ENCODE data around the gene SPC24.
"Not testable (repeated sequence)": the region's sequence is repeated elsewhere in the genome, so short reads cannot be mapped to it uniquely, and the experiment has no call there.

The SPC24 gene

GRCh38 chr19:11124157-11124556, 31.4 kb downstream of the SPC24 start:
- DNase-seq (ENCODE audit: low spot score in 2 of 2); H3K9me3 Mint-ChIP-seq; H3K4me3 Mint-ChIP-seq; ATAC-seq (replicated peaks; ENCODE audit: extremely low read depth, poor library complexity, severe bottlenecking); H3K27ac Mint-ChIP-seq (ENCODE audit: low read depth); H3K4me1 Mint-ChIP-seq; H3K27me3 Mint-ChIP-seq: not testable (repeated sequence)
- H3K36me3 Mint-ChIP-seq (ENCODE audit: insufficient read depth), result peaks cover 64% of the 10 kb centered on the region

DNA sequence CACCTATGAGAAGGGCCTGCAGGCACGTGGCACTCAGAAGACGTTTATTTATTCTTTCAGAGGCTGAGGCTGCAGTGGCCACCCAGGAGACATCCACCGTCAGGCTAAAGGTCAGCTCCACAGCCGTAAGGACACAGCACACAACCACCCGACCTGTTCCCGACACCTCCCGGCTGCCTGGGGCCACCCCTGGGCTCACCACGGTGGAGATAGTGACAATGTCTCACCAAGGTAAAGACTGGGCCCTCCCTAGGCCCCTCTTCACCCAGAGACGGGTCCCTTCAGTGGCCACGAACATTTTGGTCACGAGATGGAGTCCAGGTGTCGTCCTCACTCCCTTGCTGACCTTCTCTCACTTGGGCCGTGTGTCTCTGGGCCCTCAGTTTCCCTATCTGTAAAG, 32.5 kb downstream of the SPC24 start:
- peaks cover 72% of the 10 kb centered on the region for H3K36me3 Mint-ChIP-seq (ENCODE audit: insufficient read depth)
- no peak for ATAC-seq (replicated peaks; ENCODE audit: extremely low read depth, poor library complexity, severe bottlenecking)
- H3K27me3 Mint-ChIP-seq, result no peaks in the 10 kb centered on the region
- H3K4me1 Mint-ChIP-seq, result peaks cover 5% of the 10 kb centered on the region
- no peak for DNase-seq (ENCODE audit: low spot score in 2 of 2)
- H3K27ac Mint-ChIP-seq (ENCODE audit: low read depth), result no peak overlapping the region
- H3K9me3 Mint-ChIP-seq, result no peaks in the 10 kb centered on the region
- H3K4me3 Mint-ChIP-seq, result no peak overlapping the region

GRCh38 chr19:11121963-11122362, 33.6 kb downstream of the SPC24 start:
- H3K36me3 Mint-ChIP-seq (ENCODE audit: insufficient read depth), result peaks cover 76% of the 10 kb centered on the region
- not testable (repeated sequence) for H3K9me3 Mint-ChIP-seq; H3K4me1 Mint-ChIP-seq; H3K27me3 Mint-ChIP-seq; H3K27ac Mint-ChIP-seq (ENCODE audit: low read depth); ATAC-seq (replicated peaks; ENCODE audit: extremely low read depth, poor library complexity, severe bottlenecking); H3K4me3 Mint-ChIP-seq; DNase-seq (ENCODE audit: low spot score in 2 of 2)

GRCh38 chr19:11116507-11116906, 39.1 kb downstream of the SPC24 start:
- H3K9me3 Mint-ChIP-seq, result no peaks in the 10 kb centered on the region
- H3K36me3 Mint-ChIP-seq (ENCODE audit: insufficient read depth), result peaks cover 85% of the 10 kb centered on the region
- ATAC-seq (replicated peaks; ENCODE audit: extremely low read depth, poor library complexity, severe bottlenecking) (no peak), DNase-seq (ENCODE audit: low spot score in 2 of 2) (no peak)
- H3K27ac Mint-ChIP-seq (ENCODE audit: low read depth), result peak overlapping the region; percentile 44
- no peaks in the 10 kb centered on the region for H3K4me1 Mint-ChIP-seq
- H3K27me3 Mint-ChIP-seq, result no peaks in the 10 kb centered on the region
- H3K4me3 Mint-ChIP-seq, result no peak overlapping the region

- DNase-seq (ENCODE audit: low spot score in 2 of 2) (no peak), ATAC-seq (replicated peaks; ENCODE audit: extremely low read depth, poor library complexity, severe bottlenecking) (no peak)
- Mint-ChIP-seq H3K27me3 (no peaks in the 10 kb centered on the region), H3K27ac (ENCODE audit: low read depth) (peak overlapping the region; percentile 44), H3K36me3 (ENCODE audit: insufficient read depth) (peaks cover 84% of the 10 kb centered on the region), H3K4me1 (no peaks in the 10 kb centered on the region), H3K9me3 (no peaks in the 10 kb centered on the region), H3K4me3 (no peak overlapping the region)
These were observed 39.6 kb downstream of the SPC24 start for GRCh38 chr19:11115895-11116446.

- Mint-ChIP-seq H3K9me3 (no peaks in the 10 kb centered on the region), H3K27ac (ENCODE audit: low read depth) (no peak overlapping the region), H3K4me3 (no peak overlapping the region), H3K36me3 (ENCODE audit: insufficient read depth) (peaks cover 85% of the 10 kb centered on the region), H3K4me1 (no peaks in the 10 kb centered on the region), H3K27me3 (no peaks in the 10 kb centered on the region)
- no peak for DNase-seq (ENCODE audit: low spot score in 2 of 2)
- ATAC-seq (replicated peaks; ENCODE audit: extremely low read depth, poor library complexity, severe bottlenecking), result no peak
These were observed 40.5 kb downstream of the SPC24 start for GRCh38 chr19:11115042-11115441.

DNA sequence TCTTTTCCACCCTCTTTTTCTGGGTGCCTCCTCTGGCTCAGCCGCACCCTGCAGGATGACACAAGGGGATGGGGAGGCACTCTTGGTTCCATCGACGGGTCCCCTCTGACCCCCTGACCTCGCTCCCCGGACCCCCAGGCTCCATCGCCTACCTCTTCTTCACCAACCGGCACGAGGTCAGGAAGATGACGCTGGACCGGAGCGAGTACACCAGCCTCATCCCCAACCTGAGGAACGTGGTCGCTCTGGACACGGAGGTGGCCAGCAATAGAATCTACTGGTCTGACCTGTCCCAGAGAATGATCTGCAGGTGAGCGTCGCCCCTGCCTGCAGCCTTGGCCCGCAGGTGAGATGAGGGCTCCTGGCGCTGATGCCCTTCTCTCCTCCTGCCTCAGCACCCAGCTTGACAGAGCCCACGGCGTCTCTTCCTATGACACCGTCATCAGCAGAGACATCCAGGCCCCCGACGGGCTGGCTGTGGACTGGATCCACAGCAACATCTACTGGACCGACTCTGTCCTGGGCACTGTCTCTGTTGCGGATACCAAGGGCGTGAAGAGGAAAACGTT, 42.4 kb downstream of the SPC24 start:
- ATAC-seq (replicated peaks; ENCODE audit: extremely low read depth, poor library complexity, severe bottlenecking) (no peak), DNase-seq (ENCODE audit: low spot score in 2 of 2) (no peak)
- no peak overlapping the region for H3K4me3 Mint-ChIP-seq
- H3K4me1 Mint-ChIP-seq, result no peaks in the 10 kb centered on the region
- H3K27me3 Mint-ChIP-seq, result no peaks in the 10 kb centered on the region
- H3K27ac Mint-ChIP-seq (ENCODE audit: low read depth), result no peak overlapping the region
- H3K9me3 Mint-ChIP-seq, result no peaks in the 10 kb centered on the region
- H3K36me3 Mint-ChIP-seq (ENCODE audit: insufficient read depth), result peaks cover 83% of the 10 kb centered on the region

DNA sequence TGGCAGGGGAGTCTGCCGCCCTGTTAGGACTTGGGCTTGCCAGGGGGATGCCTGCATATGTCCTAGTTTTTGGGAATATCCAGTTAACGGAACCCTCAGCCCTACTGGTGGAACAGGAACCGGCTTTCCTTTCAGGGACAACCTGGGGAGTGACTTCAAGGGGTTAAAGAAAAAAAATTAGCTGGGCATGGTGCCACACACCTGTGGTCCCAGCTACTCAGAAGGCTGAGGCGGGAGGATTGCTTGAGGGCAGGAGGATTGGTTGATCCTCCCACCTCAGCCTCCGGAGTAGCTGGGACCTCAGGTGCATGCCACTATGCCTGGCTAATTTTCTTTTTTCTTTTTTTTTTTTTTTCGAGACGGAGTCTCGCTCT, 43.8 kb downstream of the SPC24 start:
- Mint-ChIP-seq H3K4me3 (no peak overlapping the region), H3K27me3 (no peaks in the 10 kb centered on the region), H3K27ac (ENCODE audit: low read depth) (no peak overlapping the region), H3K9me3 (no peaks in the 10 kb centered on the region), H3K4me1 (no peaks in the 10 kb centered on the region), H3K36me3 (ENCODE audit: insufficient read depth) (peaks cover 81% of the 10 kb centered on the region)
- no peak for DNase-seq (ENCODE audit: low spot score in 2 of 2)
- ATAC-seq (replicated peaks; ENCODE audit: extremely low read depth, poor library complexity, severe bottlenecking), result no peak

DNA sequence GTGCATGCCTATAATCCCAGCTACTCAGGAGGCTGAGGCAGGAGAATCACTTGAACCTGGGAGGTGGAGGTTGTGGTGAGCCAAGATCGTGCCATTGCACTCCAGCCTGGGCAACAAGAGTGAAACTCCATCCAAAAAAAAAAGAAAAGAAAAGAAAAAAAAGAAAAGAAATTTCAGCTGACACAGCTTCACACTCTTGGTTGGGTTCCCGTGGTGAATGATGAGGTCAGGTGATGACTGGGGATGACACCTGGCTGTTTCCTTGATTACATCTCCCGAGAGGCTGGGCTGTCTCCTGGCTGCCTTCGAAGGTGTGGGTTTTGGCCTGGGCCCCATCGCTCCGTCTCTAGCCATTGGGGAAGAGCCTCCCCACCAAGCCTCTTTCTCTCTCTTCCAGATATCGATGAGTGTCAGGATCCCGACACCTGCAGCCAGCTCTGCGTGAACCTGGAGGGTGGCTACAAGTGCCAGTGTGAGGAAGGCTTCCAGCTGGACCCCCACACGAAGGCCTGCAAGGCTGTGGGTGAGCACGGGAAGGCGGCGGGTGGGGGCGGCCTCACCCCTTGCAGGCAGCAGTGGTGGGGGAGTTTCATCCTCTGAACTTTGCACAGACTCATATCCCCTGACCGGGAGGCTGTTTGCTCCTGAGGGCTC, 44.3 kb downstream of the SPC24 start:
- DNase-seq (ENCODE audit: low spot score in 2 of 2) (no peak), ATAC-seq (replicated peaks; ENCODE audit: extremely low read depth, poor library complexity, severe bottlenecking) (no peak)
- Mint-ChIP-seq H3K27ac (ENCODE audit: low read depth) (no peak overlapping the region), H3K4me1 (no peaks in the 10 kb centered on the region), H3K9me3 (no peaks in the 10 kb centered on the region), H3K27me3 (no peaks in the 10 kb centered on the region), H3K4me3 (no peak overlapping the region), H3K36me3 (ENCODE audit: insufficient read depth) (peaks cover 80% of the 10 kb centered on the region)

DNA sequence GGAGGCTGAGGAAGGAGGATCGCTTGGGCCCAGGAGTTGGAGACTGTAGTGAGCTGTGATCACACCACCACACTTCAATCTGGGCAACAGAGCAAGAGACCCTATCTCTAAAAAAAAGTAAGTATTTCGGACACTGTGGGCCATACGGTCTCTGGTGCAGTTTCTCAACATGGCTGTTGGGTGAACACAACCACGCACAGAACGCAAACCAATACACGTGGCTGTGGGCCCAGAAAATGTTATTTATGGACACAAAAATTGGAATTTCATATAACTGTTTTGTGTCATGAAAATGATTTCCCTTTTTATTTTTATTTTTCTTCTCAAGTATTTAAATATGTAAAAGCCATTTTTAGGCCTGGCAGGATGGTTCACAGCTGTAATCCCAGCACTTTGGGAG, 46.8 kb downstream of the SPC24 start:
- Mint-ChIP-seq H3K4me1 (no peaks in the 10 kb centered on the region), H3K27me3 (no peaks in the 10 kb centered on the region), H3K36me3 (ENCODE audit: insufficient read depth) (peaks cover 82% of the 10 kb centered on the region), H3K9me3 (no peaks in the 10 kb centered on the region), H3K27ac (ENCODE audit: low read depth) (no peak overlapping the region), H3K4me3 (no peak overlapping the region)
- no peak for ATAC-seq (replicated peaks; ENCODE audit: extremely low read depth, poor library complexity, severe bottlenecking)
- no peak for DNase-seq (ENCODE audit: low spot score in 2 of 2)

DNA sequence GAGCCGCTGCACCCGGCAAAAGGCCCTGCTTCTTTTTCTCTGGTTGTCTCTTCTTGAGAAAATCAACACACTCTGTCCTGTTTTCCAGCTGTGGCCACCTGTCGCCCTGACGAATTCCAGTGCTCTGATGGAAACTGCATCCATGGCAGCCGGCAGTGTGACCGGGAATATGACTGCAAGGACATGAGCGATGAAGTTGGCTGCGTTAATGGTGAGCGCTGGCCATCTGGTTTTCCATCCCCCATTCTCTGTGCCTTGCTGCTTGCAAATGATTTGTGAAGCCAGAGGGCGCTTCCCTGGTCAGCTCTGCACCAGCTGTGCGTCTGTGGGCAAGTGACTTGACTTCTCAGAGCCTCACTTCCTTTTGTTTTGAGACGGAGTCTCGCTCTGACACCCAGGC, 49.1 kb downstream of the SPC24 start:
- Mint-ChIP-seq H3K9me3 (no peaks in the 10 kb centered on the region), H3K27me3 (no peaks in the 10 kb centered on the region), H3K4me3 (no peak overlapping the region), H3K4me1 (no peaks in the 10 kb centered on the region), H3K36me3 (ENCODE audit: insufficient read depth) (peaks cover 81% of the 10 kb centered on the region), H3K27ac (ENCODE audit: low read depth) (no peak overlapping the region)
- no peak for ATAC-seq (replicated peaks; ENCODE audit: extremely low read depth, poor library complexity, severe bottlenecking)
- no peak for DNase-seq (ENCODE audit: low spot score in 2 of 2)

DNA sequence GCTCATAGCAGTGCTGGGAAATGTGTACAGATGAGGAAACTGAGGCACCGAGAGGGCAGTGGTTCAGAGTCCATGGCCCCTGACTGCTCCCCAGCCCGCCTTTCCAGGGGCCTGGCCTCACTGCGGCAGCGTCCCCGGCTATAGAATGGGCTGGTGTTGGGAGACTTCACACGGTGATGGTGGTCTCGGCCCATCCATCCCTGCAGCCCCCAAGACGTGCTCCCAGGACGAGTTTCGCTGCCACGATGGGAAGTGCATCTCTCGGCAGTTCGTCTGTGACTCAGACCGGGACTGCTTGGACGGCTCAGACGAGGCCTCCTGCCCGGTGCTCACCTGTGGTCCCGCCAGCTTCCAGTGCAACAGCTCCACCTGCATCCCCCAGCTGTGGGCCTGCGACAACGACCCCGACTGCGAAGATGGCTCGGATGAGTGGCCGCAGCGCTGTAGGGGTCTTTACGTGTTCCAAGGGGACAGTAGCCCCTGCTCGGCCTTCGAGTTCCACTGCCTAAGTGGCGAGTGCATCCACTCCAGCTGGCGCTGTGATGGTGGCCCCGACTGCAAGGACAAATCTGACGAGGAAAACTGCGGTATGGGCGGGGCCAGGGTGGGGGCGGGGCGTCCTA, 50.5 kb downstream of the SPC24 start:
- Mint-ChIP-seq H3K27me3 (no peaks in the 10 kb centered on the region), H3K9me3 (no peaks in the 10 kb centered on the region)

DNA sequence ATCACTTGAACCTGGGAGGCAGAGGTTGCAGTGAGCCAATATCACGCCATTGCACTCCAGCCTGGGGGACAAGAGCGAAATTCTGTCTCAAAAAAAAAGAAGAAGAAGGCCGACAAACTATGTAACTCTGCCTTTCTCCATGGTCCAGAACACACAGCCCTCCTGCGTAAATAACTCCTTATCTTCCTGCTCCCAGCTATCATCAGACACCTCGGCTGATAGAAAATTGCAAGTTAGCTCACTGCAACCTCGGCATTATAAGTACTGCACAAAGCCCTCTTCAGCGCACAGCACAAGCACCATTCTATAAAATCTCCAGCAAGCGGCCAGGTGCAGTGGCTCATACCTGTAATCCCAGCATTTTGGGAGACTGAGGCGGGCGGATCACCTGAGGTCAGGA, 51.9 kb downstream of the SPC24 start:
- not testable (repeated sequence) for H3K4me3 Mint-ChIP-seq; DNase-seq (ENCODE audit: low spot score in 2 of 2); H3K9me3 Mint-ChIP-seq; H3K27me3 Mint-ChIP-seq; ATAC-seq (replicated peaks; ENCODE audit: extremely low read depth, poor library complexity, severe bottlenecking); H3K27ac Mint-ChIP-seq (ENCODE audit: low read depth); H3K4me1 Mint-ChIP-seq
- H3K36me3 Mint-ChIP-seq (ENCODE audit: insufficient read depth), result peaks cover 74% of the 10 kb centered on the region

More for the DNA sequence above, 50.5 kb downstream of the SPC24 start:
- Mint-ChIP-seq H3K27ac (ENCODE audit: low read depth) (no peak overlapping the region), H3K4me3 (no peak overlapping the region), H3K36me3 (ENCODE audit: insufficient read depth) (peaks cover 79% of the 10 kb centered on the region), H3K4me1 (peaks cover 2% of the 10 kb centered on the region)
- DNase-seq (ENCODE audit: low spot score in 2 of 2) (no peak), ATAC-seq (replicated peaks; ENCODE audit: extremely low read depth, poor library complexity, severe bottlenecking) (no peak)
